Trophoblast cell (in vitro differentiated cells and primary cell): ENCODE measurements around the gene CSF1R.
A peak's percentile ranks its signal among the peaks of the same experiment; 100 is the strongest.

Source experiments
- DNase-seq, 2 donors: peaks; one replicate each; pipeline ENCODE4 v3.0.0-alpha.2; 2016
- H2AFZ ChIP-seq: 2 replicates; pipeline ENCODE4 v1.6.1; 2013; ENCODE audit warnings: low read length, moderate library complexity, mild to moderate bottlenecking; ENCODE audit not compliant: insufficient read depth, poor library complexity
- H2AK5ac ChIP-seq: 2 replicates; pipeline ENCODE4 v1.6.1; 2013; ENCODE audit warnings: mild to moderate bottlenecking, low read length
- H2BK120ac ChIP-seq: 2 replicates; pipeline ENCODE4 v1.6.1; 2013; ENCODE audit warnings: low read length, mild to moderate bottlenecking, moderate library complexity; ENCODE audit not compliant: insufficient read depth, poor library complexity
- H2BK12ac ChIP-seq: 2 replicates; pipeline ENCODE4 v1.6.1; 2013; ENCODE audit warnings: mild to moderate bottlenecking, low read length, moderate library complexity
- H2BK5ac ChIP-seq: 2 replicates; pipeline ENCODE4 v1.6.1; 2013; ENCODE audit warnings: low read length, low read depth, moderate library complexity, mild to moderate bottlenecking; ENCODE audit not compliant: poor library complexity
- H3K14ac ChIP-seq: 2 replicates; pipeline ENCODE4 v1.6.1; 2013; ENCODE audit warnings: mild to moderate bottlenecking, low read length
- H3K18ac ChIP-seq: 2 replicates; pipeline ENCODE4 v1.6.1; 2013; ENCODE audit warnings: mild to moderate bottlenecking, low read length
- H3K23ac ChIP-seq: 2 replicates; pipeline ENCODE4 v1.6.1; 2013; ENCODE audit warnings: low read length
- H3K27ac ChIP-seq: 2 replicates; pipeline ENCODE4 v1.5.1; 2013; ENCODE audit warnings: low read depth, mild to moderate bottlenecking, inconsistent platforms, low read length, moderate library complexity
- H3K27me3 ChIP-seq: 2 replicates; pipeline ENCODE4 v1.6.1; 2013; ENCODE audit warnings: inconsistent platforms, mild to moderate bottlenecking, low read length, moderate library complexity; ENCODE audit not compliant: insufficient read depth
- H3K36me3 ChIP-seq, 2 experiments: 1 replicate in 1 of 2; 2 replicates in 1 of 2; pipeline ENCODE4 v1.6.1; 2013; ENCODE audit warnings: low read length in 2 of 2, mild to moderate bottlenecking in 2 of 2, moderate library complexity in 1 of 2; ENCODE audit not compliant: insufficient read depth in 2 of 2, control insufficient read depth in 1 of 2
- H3K4ac ChIP-seq: 2 replicates; pipeline ENCODE4 v1.6.1; 2013; ENCODE audit warnings: low read depth, mild to moderate bottlenecking, low read length, moderate library complexity
- H3K4me1 ChIP-seq, 2 experiments: 1 replicate in 1 of 2; 2 replicates in 1 of 2; pipeline ENCODE4 v1.6.1; 2013; ENCODE audit warnings: low read length in 2 of 2, mild to moderate bottlenecking in 2 of 2, moderate library complexity in 1 of 2; ENCODE audit not compliant: insufficient read depth in 2 of 2, control insufficient read depth in 1 of 2
- H3K4me2 ChIP-seq: 2 replicates; pipeline ENCODE4 v1.6.1; 2013; ENCODE audit warnings: inconsistent platforms, mild to moderate bottlenecking, low read length, moderate library complexity
- H3K4me3 ChIP-seq: 2 replicates; pipeline ENCODE4 v1.5.1; 2013; ENCODE audit warnings: mild to moderate bottlenecking, low read depth, low read length, inconsistent platforms
- H3K79me1 ChIP-seq: one replicate; pipeline ENCODE4 v1.6.1; 2013; ENCODE audit warnings: low read length
- H3K79me2 ChIP-seq: 2 replicates; pipeline ENCODE4 v1.6.1; 2013; ENCODE audit warnings: low read length, mild to moderate bottlenecking; ENCODE audit not compliant: control insufficient read depth, insufficient read depth, poor library complexity
- H3K9ac ChIP-seq: 2 replicates; pipeline ENCODE4 v1.6.1; 2013; ENCODE audit warnings: mild to moderate bottlenecking, low read length
- H3K9me3 ChIP-seq: 2 replicates; pipeline ENCODE4 v1.6.1; 2013; ENCODE audit warnings: low read depth, mild to moderate bottlenecking, control low read depth, inconsistent platforms, low read length; ENCODE audit not compliant: insufficient read depth
- H4K12ac ChIP-seq: 2 replicates; pipeline ENCODE4 v1.6.1; 2013; ENCODE audit warnings: low read depth, mild to moderate bottlenecking, low read length, moderate library complexity
- H4K8ac ChIP-seq: 2 replicates; pipeline ENCODE4 v1.6.1; 2013; ENCODE audit warnings: low read depth, mild to moderate bottlenecking, low read length, moderate library complexity
- H4K91ac ChIP-seq: one replicate; pipeline ENCODE4 v1.6.1; 2013; ENCODE audit warnings: low read depth, mild to moderate bottlenecking, low read length, moderate library complexity
- WGBS: extraction: QIAGEN DNeasy Blood & Tissue Kit; methylation state at CpG from one replicate; pipeline ENCODE4 v1.1.7; 2013; ENCODE audit warnings: missing lambda C conversion rate; ENCODE audit not compliant: insufficient read length, insufficient coverage; ENCODE audit errors: extremely low coverage; 5-methylcytosine and 5-hydroxymethylcytosine counted together

CSF1R gene

DNA sequence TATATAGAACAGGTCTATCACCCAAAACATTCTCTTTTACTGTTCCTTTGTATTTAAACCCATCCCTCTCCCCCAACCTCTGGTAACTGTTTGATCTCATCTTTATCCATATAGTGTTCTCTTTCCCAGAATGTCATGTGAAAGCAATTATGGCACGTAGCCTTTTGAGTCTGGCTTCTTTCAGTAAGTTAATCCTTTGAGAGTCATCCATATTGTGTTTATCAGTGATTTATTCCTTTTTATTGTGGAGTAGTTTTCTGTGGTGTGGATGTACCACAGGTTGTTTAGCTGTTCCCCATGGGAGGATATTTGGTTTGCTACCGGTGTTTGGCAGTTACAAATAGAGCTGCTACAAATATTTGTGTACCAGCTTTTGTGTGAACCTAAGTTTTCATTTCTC lies 47.8 kb downstream of the CSF1R start:
- Histone ChIP-seq H2AFZ (no peak overlapping the region), H2BK5ac (no peak overlapping the region), H3K14ac (no peak overlapping the region), H3K79me1 (no peaks in the 10 kb centered on the region), H3K4me1 (peaks cover 0 to 2% of the 10 kb centered on the region in 2 experiments), H3K27ac (no peak overlapping the region), H3K23ac (no peak overlapping the region), H4K8ac (no peak overlapping the region), H3K9me3 (no peaks in the 10 kb centered on the region), H4K12ac (no peak overlapping the region), H3K4me2 (no peak overlapping the region), H2BK120ac (no peak overlapping the region), H3K79me2 (no peaks in the 10 kb centered on the region), H4K91ac (no peak overlapping the region), H3K36me3 (peaks cover 23 to 47% of the 10 kb centered on the region in 2 experiments), H2BK12ac (no peak overlapping the region), H3K4me3 (no peak overlapping the region), H3K18ac (no peak overlapping the region), H3K27me3 (no peaks in the 10 kb centered on the region), H3K9ac (no peak overlapping the region), H3K4ac (no peak overlapping the region), H2AK5ac (no peak overlapping the region)
- DNase-seq: no peak
- WGBS: no CpG with 5 or more reads among the region's 2 CpGs

- Histone ChIP-seq H4K91ac (no peak overlapping the region), H3K4me1 (peaks cover 0 to 2% of the 10 kb centered on the region in 2 experiments), H3K79me2 (no peaks in the 10 kb centered on the region), H3K14ac (no peak overlapping the region), H3K36me3 (peaks cover 24 to 49% of the 10 kb centered on the region in 2 experiments), H3K9ac (no peak overlapping the region), H2BK12ac (no peak overlapping the region), H2AFZ (no peak overlapping the region), H3K18ac (no peak overlapping the region), H2BK5ac (no peak overlapping the region), H4K8ac (no peak overlapping the region), H2BK120ac (no peak overlapping the region), H3K27me3 (no peaks in the 10 kb centered on the region), H3K9me3 (no peaks in the 10 kb centered on the region), H3K4ac (no peak overlapping the region), H2AK5ac (no peak overlapping the region), H3K4me3 (no peak overlapping the region), H4K12ac (no peak overlapping the region), H3K23ac (no peak overlapping the region), H3K79me1 (no peaks in the 10 kb centered on the region), H3K4me2 (peak overlapping the region; percentile 34), H3K27ac (peak overlapping the region; percentile 61)
- no CpG with 5 or more reads among the region's 9 CpGs for WGBS
- DNase-seq: peak; percentile 92 to 93
These were observed 49.8 kb downstream of the CSF1R start for GRCh38 chr5:150036513-150036912.

DNA sequence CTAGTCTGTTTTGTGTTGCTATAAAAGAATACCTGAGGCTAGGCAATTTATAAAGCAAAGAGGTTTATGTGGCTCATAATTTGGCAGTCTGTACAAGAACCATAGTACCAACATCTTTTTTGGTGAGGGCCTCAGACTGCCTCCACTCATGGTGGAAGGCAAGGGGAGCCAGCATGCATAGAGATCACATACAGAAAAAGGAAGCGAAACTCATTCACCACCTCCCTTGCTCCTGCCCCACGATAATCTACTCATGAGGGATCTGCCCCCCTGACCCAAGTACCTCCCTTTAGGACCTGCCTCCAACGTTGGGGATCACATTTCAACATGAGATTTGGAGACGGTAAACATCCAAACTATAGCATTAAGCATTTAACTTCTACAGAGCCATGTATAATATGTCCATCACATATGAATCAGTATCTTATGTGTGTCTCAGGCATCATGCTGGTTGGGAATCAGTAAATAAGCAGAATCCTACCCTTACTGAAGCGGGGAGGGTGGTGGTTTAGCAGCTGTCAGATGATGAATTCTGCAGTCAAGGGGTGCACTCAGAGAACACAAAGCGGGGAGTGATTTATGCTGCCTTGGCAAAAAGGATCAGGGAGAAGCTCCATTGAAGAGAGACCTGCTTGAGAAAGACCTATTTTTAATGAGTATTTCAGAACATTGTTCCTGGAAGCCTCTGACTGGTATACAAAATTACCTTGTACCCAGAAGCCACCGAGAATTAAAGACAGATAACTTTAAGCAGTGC lies 51.0 kb downstream of the CSF1R start:
- Histone ChIP-seq H4K91ac (no peak overlapping the region), H2BK5ac (no peak overlapping the region), H4K12ac (no peak overlapping the region), H3K4me2 (no peak overlapping the region), H3K23ac (no peak overlapping the region), H3K36me3 (peaks cover 20 to 45% of the 10 kb centered on the region in 2 experiments), H3K4ac (no peak overlapping the region), H3K9ac (no peak overlapping the region), H4K8ac (no peak overlapping the region), H3K14ac (no peak overlapping the region), H2AFZ (no peak overlapping the region), H3K27me3 (no peaks in the 10 kb centered on the region), H3K4me1 (peaks cover 0 to 2% of the 10 kb centered on the region in 2 experiments), H2AK5ac (no peak overlapping the region), H3K4me3 (no peak overlapping the region), H3K79me1 (no peaks in the 10 kb centered on the region), H3K18ac (no peak overlapping the region), H3K79me2 (no peaks in the 10 kb centered on the region), H2BK120ac (no peak overlapping the region), H3K27ac (no peak overlapping the region), H3K9me3 (no peaks in the 10 kb centered on the region), H2BK12ac (no peak overlapping the region)
- WGBS: no CpG with 5 or more reads among the region's 7 CpGs
- DNase-seq: no peak

DNA sequence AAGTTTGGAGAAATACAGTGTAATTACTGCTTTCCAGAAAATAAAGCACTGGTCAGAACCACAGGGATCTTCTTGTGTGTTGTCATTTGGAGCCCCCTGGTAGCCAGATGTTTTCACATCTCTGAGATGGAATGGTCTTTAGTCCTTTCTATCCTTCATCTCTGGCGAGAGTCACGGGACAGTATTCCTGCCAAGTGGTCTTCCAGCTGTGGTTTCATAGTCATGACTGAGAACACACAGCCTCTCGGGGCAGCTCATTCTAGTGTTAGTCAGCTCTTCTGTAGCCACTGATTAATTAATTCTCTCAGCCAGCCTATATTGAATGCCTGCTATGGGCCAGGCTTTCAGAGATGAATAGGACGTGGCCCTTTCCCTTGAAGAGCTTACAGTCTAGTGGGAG lies 51.7 kb downstream of the CSF1R start:
- no peak for DNase-seq
- Histone ChIP-seq H3K9me3 (no peaks in the 10 kb centered on the region), H3K79me2 (no peaks in the 10 kb centered on the region), H3K4me3 (no peak overlapping the region), H2BK12ac (no peak overlapping the region), H3K79me1 (no peaks in the 10 kb centered on the region), H3K14ac (no peak overlapping the region), H2BK120ac (no peak overlapping the region), H3K27ac (no peak overlapping the region), H3K23ac (no peak overlapping the region), H3K36me3 (peaks cover 19 to 45% of the 10 kb centered on the region in 2 experiments), H4K91ac (no peak overlapping the region), H3K18ac (no peak overlapping the region), H2AK5ac (no peak overlapping the region), H3K4me2 (no peak overlapping the region), H3K4ac (no peak overlapping the region), H2AFZ (no peak overlapping the region), H4K12ac (no peak overlapping the region), H3K27me3 (no peaks in the 10 kb centered on the region), H3K9ac (no peak overlapping the region), H3K4me1 (peaks cover 0 to 2% of the 10 kb centered on the region in 2 experiments), H2BK5ac (no peak overlapping the region), H4K8ac (no peak overlapping the region)
- WGBS: no CpG with 5 or more reads among the region's 4 CpGs
